GM19397 (cell line): ENCODE results near the gene CD109.
"Not testable (repeated sequence)": the region's sequence is repeated elsewhere in the genome, so short reads cannot be mapped to it uniquely, and the experiment has no call there.

ENCODE experiments used
- ATAC-seq: cut with Tn5 transposase; IDR thresholded peaks from one replicate; pipeline ENCODE4 v1.9.1; 2021; ENCODE audit warnings: mild to moderate bottlenecking, moderate library complexity; ENCODE audit not compliant: unreplicated experiment

Gene CD109

GRCh38 chr6:73683574-73683973 lies 12.4 kb upstream of the CD109 start:
- ATAC-seq = not testable (repeated sequence)

DNA sequence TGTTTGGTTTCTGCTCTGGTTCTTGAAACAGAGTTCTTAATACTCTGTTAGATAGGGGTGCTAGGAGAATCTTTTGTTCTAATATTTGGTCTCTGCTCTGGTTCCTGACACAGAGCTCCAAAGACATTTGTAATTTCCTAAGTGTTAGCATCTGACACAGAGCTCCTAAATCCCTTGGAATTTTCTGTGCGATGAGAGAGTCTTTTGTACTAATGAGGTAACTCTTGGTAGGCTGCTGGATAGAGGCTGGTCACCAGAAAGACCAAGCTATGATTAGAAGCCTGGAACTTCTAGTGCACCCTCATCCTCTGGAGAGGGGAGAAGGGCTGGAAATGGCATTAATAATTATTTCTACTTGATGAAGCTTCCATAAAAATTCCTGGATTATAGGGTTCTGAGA lies 7.7 kb upstream of the CD109 start:
- ATAC-seq = no peak

GRCh38 chr6:73690056-73690455 lies 5.9 kb upstream of the CD109 start:
- no peak for ATAC-seq

DNA sequence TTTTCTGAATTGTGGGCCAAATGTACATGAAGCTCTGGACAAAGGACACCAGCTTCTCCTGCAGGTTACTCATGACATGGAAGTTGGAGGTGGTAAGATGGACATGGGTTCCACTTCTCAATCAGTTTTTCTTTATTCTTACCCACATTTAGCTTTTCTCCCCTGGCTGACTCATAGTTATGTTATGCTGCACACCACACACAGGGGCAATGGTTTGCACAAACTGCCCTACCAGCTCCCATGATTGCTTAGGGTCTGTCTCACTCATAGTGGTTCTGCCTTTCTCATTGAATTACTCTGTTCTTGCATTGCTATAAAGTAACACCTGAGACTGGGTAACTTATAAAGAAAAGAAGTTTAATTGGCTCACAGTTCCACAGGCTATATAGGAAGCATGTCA lies 4.5 kb upstream of the CD109 start:
- no peak for ATAC-seq

GRCh38 chr6:73694711-73695411 lies 1.1 kb upstream of the CD109 start:
- no peak for ATAC-seq

GRCh38 chr6:73696966-73697655 lies 1.1 kb downstream of the CD109 start:
- ATAC-seq = no peak

DNA sequence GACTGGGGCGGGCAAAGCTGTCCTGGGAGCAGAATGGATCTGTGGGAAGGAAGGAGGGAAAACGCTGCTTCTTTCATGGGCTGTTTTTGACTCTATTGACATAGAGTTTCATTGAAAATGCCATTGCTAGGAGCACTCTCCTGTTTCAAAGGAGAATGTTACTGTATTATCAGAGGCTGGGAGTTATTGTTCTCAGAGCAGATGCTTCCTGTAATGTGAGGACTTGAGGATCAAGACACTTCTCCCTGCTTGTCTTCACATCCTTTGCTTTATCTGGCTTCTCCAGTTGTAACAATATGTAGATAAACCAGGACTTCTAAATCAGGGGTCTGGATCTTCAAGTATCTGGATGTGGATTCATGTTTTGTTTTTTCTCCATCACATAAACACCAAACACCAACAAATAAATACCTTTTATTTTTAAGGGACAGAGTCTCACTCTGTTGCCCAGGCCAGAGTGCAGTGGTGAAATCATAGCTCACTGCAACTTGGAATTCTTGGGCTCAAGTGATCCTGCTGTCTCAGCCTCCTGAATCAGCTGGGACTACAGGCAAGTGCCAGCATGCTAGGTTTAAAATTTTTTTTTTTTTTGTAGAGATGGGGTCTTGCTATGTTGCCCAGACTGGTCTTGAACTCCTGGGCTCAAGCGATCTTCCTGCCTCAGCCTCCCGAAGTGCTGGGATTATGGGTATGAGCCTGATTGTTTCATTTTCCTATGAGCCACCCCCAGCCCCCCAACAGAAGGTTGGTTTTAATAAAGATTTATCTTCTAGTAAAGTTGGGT lies 3.9 kb downstream of the CD109 start:
- ATAC-seq = no peak

DNA sequence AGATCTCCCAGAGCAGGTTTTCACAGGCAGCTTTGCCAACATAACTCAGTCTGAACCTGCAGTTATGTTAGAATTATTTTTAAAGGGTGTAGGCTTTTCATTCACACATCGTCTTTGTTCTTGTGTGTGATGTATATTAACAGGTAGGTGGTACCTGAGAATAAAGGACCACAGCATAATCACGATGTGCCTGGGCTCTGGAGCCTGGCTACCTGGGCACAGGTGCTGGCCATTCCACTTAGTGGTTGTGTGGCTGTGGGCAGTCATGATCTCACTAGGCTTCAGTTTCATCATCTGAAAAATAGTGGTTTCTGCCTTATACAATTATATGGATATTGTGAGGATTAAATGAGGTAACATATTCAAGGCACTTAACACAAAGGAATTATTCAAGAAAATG lies 6.4 kb downstream of the CD109 start:
- ATAC-seq = no peak

GRCh38 chr6:73703466-73703865 lies 7.5 kb downstream of the CD109 start:
- ATAC-seq = no peak

DNA sequence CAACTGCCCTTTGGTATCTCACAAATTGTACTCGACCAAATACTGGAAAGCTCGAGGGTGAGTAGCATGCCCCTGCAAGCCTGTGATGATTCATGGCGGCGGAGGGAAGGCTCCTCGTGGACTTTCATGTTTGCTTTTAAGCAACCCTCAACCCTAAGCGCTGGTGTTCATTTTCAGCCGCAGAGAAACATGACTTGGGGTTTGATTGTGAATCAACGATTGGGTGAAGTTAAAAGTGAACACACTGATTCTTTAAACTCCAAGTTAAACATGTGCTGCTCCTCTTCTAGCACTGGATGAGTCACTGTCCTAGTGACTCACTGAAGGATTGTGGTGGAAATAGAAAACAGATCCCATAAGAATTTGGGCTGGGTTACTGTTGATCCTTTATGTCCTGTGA lies 8.3 kb downstream of the CD109 start:
- ATAC-seq = no peak

DNA sequence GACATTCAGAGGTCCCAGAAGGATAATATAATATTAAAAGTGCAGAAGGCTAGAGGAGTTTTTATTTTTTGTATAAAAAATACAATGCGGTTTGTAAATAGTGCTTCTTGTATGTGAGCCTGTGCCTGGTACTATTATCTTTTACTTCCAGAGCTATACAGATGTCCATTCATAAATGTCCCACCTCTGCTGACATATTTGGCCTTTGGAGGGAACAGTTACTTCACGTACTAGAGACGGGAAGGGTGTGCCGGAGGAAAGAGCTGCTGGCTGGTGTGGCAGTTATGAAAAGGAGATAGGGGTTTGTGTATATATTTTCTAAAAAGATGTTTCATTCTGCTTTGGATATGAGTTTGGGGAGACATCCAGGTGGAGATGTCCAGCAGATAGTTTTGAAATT lies 8.8 kb downstream of the CD109 start:
- no peak for ATAC-seq

DNA sequence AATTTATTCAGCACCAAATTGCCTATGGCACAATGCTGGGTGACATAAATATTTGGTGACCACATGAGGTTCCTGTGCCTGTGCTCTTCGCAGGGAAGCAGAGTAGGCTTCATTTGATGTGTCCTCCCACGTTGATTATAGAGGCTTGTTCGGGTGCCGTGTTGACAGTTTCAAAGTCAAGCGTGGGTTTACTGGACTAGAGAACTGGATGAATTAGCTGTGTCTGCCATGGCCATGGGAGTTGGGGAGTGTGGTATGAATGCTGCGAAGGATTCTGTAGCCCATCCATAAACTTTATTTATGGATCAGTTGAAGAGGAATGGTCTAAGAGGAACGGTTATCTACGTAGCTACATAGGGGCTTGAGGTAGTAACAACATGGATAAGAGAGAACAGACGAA lies 11.0 kb downstream of the CD109 start:
- ATAC-seq = no peak

- no peak for ATAC-seq
Observed at GRCh38 chr6:73710470-73710869, 14.5 kb downstream of the CD109 start.

GRCh38 chr6:73710948-73711347 lies 14.9 kb downstream of the CD109 start:
- ATAC-seq = no peak

- ATAC-seq = no peak
Observed at GRCh38 chr6:73712535-73713173, 16.7 kb downstream of the CD109 start.

DNA sequence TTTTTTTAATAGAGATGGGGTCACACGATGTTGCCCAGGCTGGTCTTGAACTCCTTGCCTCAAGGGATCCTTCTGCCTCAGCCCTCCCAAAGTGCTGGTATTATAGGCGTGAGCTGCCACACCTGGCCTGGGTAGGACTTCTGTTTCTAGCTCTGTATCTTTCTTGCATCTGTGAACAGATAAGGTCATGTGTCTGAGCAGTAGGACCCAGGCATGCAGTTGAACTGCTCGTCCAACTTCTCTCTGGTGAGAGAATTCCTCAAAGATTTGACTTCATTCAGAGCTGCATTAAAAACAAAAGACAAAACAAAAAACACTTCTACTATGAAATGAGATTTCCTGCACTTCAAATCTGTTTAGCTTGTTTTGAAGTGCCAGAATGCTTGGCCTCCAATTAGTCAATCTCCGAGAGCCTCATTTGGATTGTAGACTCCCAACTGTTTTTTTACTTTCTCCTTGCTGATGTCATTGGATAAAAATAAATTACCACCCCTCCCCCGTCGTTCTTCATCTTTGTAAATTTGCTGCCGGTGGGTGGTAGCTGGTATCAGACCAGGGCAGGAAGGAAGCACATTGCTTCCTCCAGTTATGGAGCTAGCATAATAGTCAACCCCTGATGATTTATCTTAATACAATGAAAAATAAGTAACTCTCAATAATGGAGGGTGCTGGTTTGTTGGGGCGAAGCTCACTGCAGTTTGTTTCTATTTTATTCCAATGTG lies 17.6 kb downstream of the CD109 start:
- peak; percentile 51 for ATAC-seq

- ATAC-seq = not testable (repeated sequence)
Observed at GRCh38 chr6:73715111-73715508, 19.1 kb downstream of the CD109 start.

DNA sequence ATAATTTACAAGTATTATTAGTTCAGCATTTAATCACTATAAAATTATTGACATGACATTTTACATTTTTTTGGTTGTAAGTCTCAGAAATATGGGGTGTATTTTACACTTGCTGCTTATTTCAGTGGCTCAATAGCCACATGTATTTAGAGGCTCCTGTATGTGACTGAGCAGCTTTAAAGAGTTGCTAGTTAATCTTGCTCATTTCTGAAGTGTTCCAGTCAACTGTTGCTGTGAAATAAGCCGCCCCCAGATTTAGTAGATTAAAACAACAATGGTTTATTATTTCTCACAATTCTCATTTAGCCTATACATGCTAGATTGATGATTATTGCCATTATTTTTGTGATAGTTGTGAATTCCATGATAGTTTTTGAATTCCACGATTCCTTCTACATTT lies 23.0 kb downstream of the CD109 start:
- ATAC-seq = no peak

- peak; percentile 49 for ATAC-seq
Observed at GRCh38 chr6:73722318-73723060, 26.5 kb downstream of the CD109 start.

- ATAC-seq = not testable (repeated sequence)
Observed at GRCh38 chr6:73723480-73723879, 27.5 kb downstream of the CD109 start.
